WTC11 (cell line): ENCODE results near the gene ATG2B. TPM values are rescaled to one million over a fixed set of nuclear protein-coding genes. Genes with fewer than 3 reads are reported as not detected.

Experiments used
- ATAC-seq: fragments of 200-7000 bp; cut with Tn5 transposase; 2 replicates; pipeline ENCODE4 v1.10.0; 2021; ENCODE audit warnings: mild to moderate bottlenecking, moderate library complexity
- CTCF ChIA-PET: fragments of 300-600 bp; sonication (Branson Sonifier 250); formaldehyde crosslinking; loops from one replicate; lab custom pipeline; 2021; ENCODE audit warnings: antibody characterized with exemption; lab: Charles Lee
- POLR2A ChIA-PET: fragments of 350-600 bp; sonication (Branson Sonifier 250); formaldehyde crosslinking; loops from one replicate; lab custom pipeline; 2021; ENCODE audit warnings: antibody characterized with exemption; lab: Charles Lee
- DNase-seq: peaks from one replicate; pipeline ENCODE4 v3.0.0; 2021; ENCODE audit warnings: low spot score
- H3K27ac Mint-ChIP-seq: 2 replicates; pipeline ENCODE4 v1.8.0; 2021; ENCODE audit warnings: mixed read lengths
- H3K27me3 Mint-ChIP-seq: 2 replicates; pipeline ENCODE4 v1.8.0; 2021; ENCODE audit warnings: low read depth, mild to moderate bottlenecking, moderate library complexity, mixed read lengths
- H3K36me3 Mint-ChIP-seq: 2 replicates; pipeline ENCODE4 v1.8.0; 2021; ENCODE audit warnings: mixed read lengths
- H3K4me1 Mint-ChIP-seq: 2 replicates; pipeline ENCODE4 v1.8.0; 2022; ENCODE audit warnings: mixed read lengths
- H3K4me3 Mint-ChIP-seq: 2 replicates; pipeline ENCODE4 v1.8.0; 2021; ENCODE audit warnings: mild to moderate bottlenecking, moderate library complexity, mixed read lengths
- H3K9me3 Mint-ChIP-seq: 2 replicates; pipeline ENCODE4 v1.8.0; 2021; ENCODE audit warnings: mixed read lengths
- ATF1 ChIP-seq: sonication (generic); formaldehyde crosslinking; IDR thresholded peaks from 2 replicates; pipeline ENCODE4 v1.8.1; 2023; ENCODE audit warnings: mild to moderate bottlenecking, moderate library complexity, missing genetic modification reagents
- CREM ChIP-seq: sonication (generic); formaldehyde crosslinking; IDR thresholded peaks from 2 replicates; pipeline ENCODE4 v1.8.1; 2022; ENCODE audit warnings: mild to moderate bottlenecking, missing genetic modification reagents, moderate library complexity
- ELF4 ChIP-seq: sonication (generic); formaldehyde crosslinking; IDR thresholded peaks from 2 replicates; pipeline ENCODE4 v1.8.1; 2022; ENCODE audit warnings: low read depth, mild to moderate bottlenecking, moderate library complexity, missing genetic modification reagents
- NR2C2 ChIP-seq: sonication (generic); formaldehyde crosslinking; IDR thresholded peaks from 2 replicates; pipeline ENCODE4 v1.8.0; 2022; ENCODE audit warnings: mild to moderate bottlenecking, missing genetic modification reagents
- SMAD3 ChIP-seq: sonication (generic); formaldehyde crosslinking; IDR thresholded peaks from 2 replicates; pipeline ENCODE4 v1.8.0; 2022; ENCODE audit warnings: missing genetic modification reagents, mild to moderate bottlenecking, borderline replicate concordance
- SMAD4 ChIP-seq: sonication (generic); formaldehyde crosslinking; IDR thresholded peaks from 2 replicates; pipeline ENCODE4 v1.8.0; 2022; ENCODE audit warnings: mild to moderate bottlenecking, missing genetic modification reagents
- SP1 ChIP-seq: sonication (generic); formaldehyde crosslinking; conservative IDR thresholded peaks from 2 replicates; pipeline ENCODE4 v1.8.1; 2022; ENCODE audit warnings: missing genetic modification reagents
- TP53 ChIP-seq: sonication (generic); formaldehyde crosslinking; IDR thresholded peaks from 2 replicates; pipeline ENCODE4 v1.8.1; 2023; ENCODE audit warnings: mild to moderate bottlenecking, missing genetic modification reagents
- ZBTB21 ChIP-seq: sonication (generic); formaldehyde crosslinking; IDR thresholded peaks from 2 replicates; pipeline ENCODE4 v1.8.1; 2023; ENCODE audit warnings: mild to moderate bottlenecking, missing genetic modification reagents, borderline replicate concordance
- ZNF219 ChIP-seq: sonication (generic); formaldehyde crosslinking; IDR thresholded peaks from 2 replicates; pipeline ENCODE4 v1.8.0; 2023; ENCODE audit warnings: missing genetic modification reagents, mild to moderate bottlenecking, borderline replicate concordance
- ZNF232 ChIP-seq: sonication (generic); formaldehyde crosslinking; IDR thresholded peaks from 2 replicates; pipeline ENCODE4 v1.8.0; 2022; ENCODE audit warnings: mild to moderate bottlenecking, missing genetic modification reagents
- ZNF396 ChIP-seq: fragments of 250-450 bp; sonication (Bioruptor Pico); IDR thresholded peaks from 2 replicates; pipeline ENCODE4 v1.8.0; 2021; ENCODE audit warnings: mild to moderate bottlenecking, moderate library complexity, borderline replicate concordance
- total RNA-seq: library from RNA; stranded (reverse); gene quantifications from 3 replicates; pipeline ENCODE4 v1.2.3, GENCODE V29; 2021
- TF ChIP-seq, protein P1 (sequence below): fragments of 250-450 bp; sonication (Bioruptor Pico); IDR thresholded peaks from 2 replicates; pipeline ENCODE4 v1.9.0; 2021; ENCODE audit warnings: mild to moderate bottlenecking
- TF ChIP-seq, protein P2 (sequence below): sonication (generic); formaldehyde crosslinking; IDR thresholded peaks from 2 replicates; pipeline ENCODE4 v1.8.1; 2022; ENCODE audit warnings: mild to moderate bottlenecking, moderate library complexity, missing genetic modification reagents
- TF ChIP-seq, protein P3 (sequence below): sonication (generic); formaldehyde crosslinking; IDR thresholded peaks from 2 replicates; pipeline ENCODE4 v1.8.0; 2023; ENCODE audit warnings: missing genetic modification reagents, mild to moderate bottlenecking, borderline replicate concordance
- TF ChIP-seq, protein P4 (sequence below): sonication (generic); formaldehyde crosslinking; IDR thresholded peaks from 2 replicates; pipeline ENCODE4 v1.8.1; 2022; ENCODE audit warnings: missing genetic modification reagents, borderline replicate concordance
- TF ChIP-seq, protein P5 (sequence below): sonication (generic); formaldehyde crosslinking; IDR thresholded peaks from 2 replicates; pipeline ENCODE4 v1.8.1; 2022; ENCODE audit warnings: mild to moderate bottlenecking, missing genetic modification reagents, moderate library complexity, borderline replicate concordance
- TF ChIP-seq, protein P6 (sequence below): sonication (generic); formaldehyde crosslinking; conservative IDR thresholded peaks from 2 replicates; pipeline ENCODE4 v1.8.1; 2023; ENCODE audit warnings: mild to moderate bottlenecking, low read depth, missing genetic modification reagents, moderate library complexity
- TF ChIP-seq, protein P7 (sequence below): sonication (generic); formaldehyde crosslinking; IDR thresholded peaks from 2 replicates; pipeline ENCODE4 v1.8.1; 2023; ENCODE audit warnings: mild to moderate bottlenecking, missing genetic modification reagents

Gene ATG2B
- total RNA-seq, 1 experiment from 2014 or later: 10.3 TPM

DNA sequence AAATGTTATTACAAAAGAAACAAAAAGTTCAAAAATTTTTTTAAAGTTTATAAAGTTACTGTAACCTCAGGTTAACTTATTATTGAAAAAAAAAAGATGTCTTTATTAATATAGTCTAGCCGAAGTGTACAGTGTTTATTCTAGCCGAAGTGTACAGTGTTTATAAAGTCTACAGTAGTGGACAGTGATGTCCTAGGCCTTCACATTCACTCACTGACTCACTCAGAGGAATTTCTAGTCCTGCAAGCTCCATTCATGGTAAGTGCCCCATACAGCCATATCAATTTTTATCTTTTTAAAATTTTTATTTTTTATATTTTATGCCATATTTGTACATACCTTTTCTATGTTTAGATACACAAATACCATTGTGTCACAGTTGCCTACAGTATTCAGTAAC is 10.4 kb downstream of the ATG2B start (continued):
- TF ChIP-seq, protein P1, sequence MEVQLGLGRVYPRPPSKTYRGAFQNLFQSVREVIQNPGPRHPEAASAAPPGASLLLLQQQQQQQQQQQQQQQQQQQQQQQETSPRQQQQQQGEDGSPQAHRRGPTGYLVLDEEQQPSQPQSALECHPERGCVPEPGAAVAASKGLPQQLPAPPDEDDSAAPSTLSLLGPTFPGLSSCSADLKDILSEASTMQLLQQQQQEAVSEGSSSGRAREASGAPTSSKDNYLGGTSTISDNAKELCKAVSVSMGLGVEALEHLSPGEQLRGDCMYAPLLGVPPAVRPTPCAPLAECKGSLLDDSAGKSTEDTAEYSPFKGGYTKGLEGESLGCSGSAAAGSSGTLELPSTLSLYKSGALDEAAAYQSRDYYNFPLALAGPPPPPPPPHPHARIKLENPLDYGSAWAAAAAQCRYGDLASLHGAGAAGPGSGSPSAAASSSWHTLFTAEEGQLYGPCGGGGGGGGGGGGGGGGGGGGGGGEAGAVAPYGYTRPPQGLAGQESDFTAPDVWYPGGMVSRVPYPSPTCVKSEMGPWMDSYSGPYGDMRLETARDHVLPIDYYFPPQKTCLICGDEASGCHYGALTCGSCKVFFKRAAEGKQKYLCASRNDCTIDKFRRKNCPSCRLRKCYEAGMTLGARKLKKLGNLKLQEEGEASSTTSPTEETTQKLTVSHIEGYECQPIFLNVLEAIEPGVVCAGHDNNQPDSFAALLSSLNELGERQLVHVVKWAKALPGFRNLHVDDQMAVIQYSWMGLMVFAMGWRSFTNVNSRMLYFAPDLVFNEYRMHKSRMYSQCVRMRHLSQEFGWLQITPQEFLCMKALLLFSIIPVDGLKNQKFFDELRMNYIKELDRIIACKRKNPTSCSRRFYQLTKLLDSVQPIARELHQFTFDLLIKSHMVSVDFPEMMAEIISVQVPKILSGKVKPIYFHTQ (CRISPR knock-in tag): no peak
- TF ChIP-seq ZBTB21 (CRISPR knock-in tag): no peak

DNA sequence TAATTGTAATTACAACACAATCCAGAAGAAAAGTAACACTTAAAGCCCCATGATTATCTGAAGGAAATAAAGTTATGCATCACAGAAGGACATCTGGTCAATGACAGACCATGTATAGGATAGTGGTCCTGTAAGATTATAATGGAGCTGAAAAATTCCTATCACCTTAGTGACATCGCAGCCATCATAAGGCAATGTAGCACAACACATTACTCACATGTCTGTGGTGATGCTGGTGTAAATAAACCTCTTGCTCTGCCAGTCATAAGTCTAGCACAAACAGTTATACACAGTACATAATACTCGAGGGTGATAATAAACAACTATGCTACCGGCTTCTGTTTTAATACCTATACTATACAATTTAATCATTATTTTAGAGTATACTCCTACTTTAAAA is 11.2 kb downstream of the ATG2B start:
- no peak for ATAC-seq
- DNase-seq: no peak

More for the DNA sequence above, 11.2 kb downstream of the ATG2B start:
- no peak for TF ChIP-seq SMAD4
- TF ChIP-seq TP53 (CRISPR knock-in tag): no peak
- no peak for TF ChIP-seq NR2C2 (CRISPR knock-in tag)
- TF ChIP-seq, protein P2, sequence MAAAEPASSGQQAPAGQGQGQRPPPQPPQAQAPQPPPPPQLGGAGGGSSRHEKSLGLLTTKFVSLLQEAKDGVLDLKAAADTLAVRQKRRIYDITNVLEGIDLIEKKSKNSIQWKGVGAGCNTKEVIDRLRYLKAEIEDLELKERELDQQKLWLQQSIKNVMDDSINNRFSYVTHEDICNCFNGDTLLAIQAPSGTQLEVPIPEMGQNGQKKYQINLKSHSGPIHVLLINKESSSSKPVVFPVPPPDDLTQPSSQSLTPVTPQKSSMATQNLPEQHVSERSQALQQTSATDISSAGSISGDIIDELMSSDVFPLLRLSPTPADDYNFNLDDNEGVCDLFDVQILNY (CRISPR knock-in tag): no peak
- no peak for TF ChIP-seq CREM
- TF ChIP-seq ZNF219 (CRISPR knock-in tag): no peak
- TF ChIP-seq ZNF232 (CRISPR knock-in tag): no peak
- TF ChIP-seq ELF4: no peak
- TF ChIP-seq ZNF396 (CRISPR knock-in tag): no peak
- TF ChIP-seq, protein P3, sequence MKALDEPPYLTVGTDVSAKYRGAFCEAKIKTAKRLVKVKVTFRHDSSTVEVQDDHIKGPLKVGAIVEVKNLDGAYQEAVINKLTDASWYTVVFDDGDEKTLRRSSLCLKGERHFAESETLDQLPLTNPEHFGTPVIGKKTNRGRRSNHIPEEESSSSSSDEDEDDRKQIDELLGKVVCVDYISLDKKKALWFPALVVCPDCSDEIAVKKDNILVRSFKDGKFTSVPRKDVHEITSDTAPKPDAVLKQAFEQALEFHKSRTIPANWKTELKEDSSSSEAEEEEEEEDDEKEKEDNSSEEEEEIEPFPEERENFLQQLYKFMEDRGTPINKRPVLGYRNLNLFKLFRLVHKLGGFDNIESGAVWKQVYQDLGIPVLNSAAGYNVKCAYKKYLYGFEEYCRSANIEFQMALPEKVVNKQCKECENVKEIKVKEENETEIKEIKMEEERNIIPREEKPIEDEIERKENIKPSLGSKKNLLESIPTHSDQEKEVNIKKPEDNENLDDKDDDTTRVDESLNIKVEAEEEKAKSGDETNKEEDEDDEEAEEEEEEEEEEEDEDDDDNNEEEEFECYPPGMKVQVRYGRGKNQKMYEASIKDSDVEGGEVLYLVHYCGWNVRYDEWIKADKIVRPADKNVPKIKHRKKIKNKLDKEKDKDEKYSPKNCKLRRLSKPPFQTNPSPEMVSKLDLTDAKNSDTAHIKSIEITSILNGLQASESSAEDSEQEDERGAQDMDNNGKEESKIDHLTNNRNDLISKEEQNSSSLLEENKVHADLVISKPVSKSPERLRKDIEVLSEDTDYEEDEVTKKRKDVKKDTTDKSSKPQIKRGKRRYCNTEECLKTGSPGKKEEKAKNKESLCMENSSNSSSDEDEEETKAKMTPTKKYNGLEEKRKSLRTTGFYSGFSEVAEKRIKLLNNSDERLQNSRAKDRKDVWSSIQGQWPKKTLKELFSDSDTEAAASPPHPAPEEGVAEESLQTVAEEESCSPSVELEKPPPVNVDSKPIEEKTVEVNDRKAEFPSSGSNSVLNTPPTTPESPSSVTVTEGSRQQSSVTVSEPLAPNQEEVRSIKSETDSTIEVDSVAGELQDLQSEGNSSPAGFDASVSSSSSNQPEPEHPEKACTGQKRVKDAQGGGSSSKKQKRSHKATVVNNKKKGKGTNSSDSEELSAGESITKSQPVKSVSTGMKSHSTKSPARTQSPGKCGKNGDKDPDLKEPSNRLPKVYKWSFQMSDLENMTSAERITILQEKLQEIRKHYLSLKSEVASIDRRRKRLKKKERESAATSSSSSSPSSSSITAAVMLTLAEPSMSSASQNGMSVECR (CRISPR knock-in tag): no peak
- TF ChIP-seq SMAD3 (CRISPR knock-in tag): no peak
- no peak for TF ChIP-seq ATF1 (CRISPR knock-in tag)
- TF ChIP-seq, protein P4, sequence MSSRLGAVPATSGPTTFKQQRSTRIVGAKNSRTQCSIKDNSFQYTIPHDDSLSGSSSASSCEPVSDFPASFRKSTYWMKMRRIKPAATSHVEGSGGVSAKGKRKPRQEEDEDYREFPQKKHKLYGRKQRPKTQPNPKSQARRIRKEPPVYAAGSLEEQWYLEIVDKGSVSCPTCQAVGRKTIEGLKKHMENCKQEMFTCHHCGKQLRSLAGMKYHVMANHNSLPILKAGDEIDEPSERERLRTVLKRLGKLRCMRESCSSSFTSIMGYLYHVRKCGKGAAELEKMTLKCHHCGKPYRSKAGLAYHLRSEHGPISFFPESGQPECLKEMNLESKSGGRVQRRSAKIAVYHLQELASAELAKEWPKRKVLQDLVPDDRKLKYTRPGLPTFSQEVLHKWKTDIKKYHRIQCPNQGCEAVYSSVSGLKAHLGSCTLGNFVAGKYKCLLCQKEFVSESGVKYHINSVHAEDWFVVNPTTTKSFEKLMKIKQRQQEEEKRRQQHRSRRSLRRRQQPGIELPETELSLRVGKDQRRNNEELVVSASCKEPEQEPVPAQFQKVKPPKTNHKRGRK (CRISPR knock-in tag): no peak
- TF ChIP-seq, protein P5, sequence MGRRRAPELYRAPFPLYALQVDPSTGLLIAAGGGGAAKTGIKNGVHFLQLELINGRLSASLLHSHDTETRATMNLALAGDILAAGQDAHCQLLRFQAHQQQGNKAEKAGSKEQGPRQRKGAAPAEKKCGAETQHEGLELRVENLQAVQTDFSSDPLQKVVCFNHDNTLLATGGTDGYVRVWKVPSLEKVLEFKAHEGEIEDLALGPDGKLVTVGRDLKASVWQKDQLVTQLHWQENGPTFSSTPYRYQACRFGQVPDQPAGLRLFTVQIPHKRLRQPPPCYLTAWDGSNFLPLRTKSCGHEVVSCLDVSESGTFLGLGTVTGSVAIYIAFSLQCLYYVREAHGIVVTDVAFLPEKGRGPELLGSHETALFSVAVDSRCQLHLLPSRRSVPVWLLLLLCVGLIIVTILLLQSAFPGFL (CRISPR knock-in tag): no peak
- TF ChIP-seq, protein P6, sequence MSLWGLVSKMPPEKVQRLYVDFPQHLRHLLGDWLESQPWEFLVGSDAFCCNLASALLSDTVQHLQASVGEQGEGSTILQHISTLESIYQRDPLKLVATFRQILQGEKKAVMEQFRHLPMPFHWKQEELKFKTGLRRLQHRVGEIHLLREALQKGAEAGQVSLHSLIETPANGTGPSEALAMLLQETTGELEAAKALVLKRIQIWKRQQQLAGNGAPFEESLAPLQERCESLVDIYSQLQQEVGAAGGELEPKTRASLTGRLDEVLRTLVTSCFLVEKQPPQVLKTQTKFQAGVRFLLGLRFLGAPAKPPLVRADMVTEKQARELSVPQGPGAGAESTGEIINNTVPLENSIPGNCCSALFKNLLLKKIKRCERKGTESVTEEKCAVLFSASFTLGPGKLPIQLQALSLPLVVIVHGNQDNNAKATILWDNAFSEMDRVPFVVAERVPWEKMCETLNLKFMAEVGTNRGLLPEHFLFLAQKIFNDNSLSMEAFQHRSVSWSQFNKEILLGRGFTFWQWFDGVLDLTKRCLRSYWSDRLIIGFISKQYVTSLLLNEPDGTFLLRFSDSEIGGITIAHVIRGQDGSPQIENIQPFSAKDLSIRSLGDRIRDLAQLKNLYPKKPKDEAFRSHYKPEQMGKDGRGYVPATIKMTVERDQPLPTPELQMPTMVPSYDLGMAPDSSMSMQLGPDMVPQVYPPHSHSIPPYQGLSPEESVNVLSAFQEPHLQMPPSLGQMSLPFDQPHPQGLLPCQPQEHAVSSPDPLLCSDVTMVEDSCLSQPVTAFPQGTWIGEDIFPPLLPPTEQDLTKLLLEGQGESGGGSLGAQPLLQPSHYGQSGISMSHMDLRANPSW (CRISPR knock-in tag): no peak
- TF ChIP-seq SP1 (CRISPR knock-in tag): no peak
- TF ChIP-seq, protein P7, sequence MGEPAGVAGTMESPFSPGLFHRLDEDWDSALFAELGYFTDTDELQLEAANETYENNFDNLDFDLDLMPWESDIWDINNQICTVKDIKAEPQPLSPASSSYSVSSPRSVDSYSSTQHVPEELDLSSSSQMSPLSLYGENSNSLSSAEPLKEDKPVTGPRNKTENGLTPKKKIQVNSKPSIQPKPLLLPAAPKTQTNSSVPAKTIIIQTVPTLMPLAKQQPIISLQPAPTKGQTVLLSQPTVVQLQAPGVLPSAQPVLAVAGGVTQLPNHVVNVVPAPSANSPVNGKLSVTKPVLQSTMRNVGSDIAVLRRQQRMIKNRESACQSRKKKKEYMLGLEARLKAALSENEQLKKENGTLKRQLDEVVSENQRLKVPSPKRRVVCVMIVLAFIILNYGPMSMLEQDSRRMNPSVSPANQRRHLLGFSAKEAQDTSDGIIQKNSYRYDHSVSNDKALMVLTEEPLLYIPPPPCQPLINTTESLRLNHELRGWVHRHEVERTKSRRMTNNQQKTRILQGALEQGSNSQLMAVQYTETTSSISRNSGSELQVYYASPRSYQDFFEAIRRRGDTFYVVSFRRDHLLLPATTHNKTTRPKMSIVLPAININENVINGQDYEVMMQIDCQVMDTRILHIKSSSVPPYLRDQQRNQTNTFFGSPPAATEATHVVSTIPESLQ (CRISPR knock-in tag): no peak
- Mint-ChIP-seq H3K27ac (no peak overlapping the region), H3K4me1 (peaks cover 31% of the 10 kb centered on the region), H3K9me3 (peaks cover 7% of the 10 kb centered on the region), H3K36me3 (no peaks in the 10 kb centered on the region), H3K4me3 (no peak overlapping the region), H3K27me3 (no peaks in the 10 kb centered on the region)
- ChIA-PET POLR2A (no interaction called here), CTCF (no interaction called here)
